Activated CD8-positive, alpha-beta T cell treated with anti-CD3 and anti-CD28 coated beads for 36 hours (primary cell): ENCODE results near the gene ADAMTS17. TPM values are rescaled to one million over a fixed set of nuclear protein-coding genes. Genes with fewer than 3 reads are reported as not detected.

Source experiments
- ATAC-seq: fragments of 200-7000 bp; cut with Tn5 transposase; one replicate; pipeline ENCODE4 v1.10.0; 2021; ENCODE audit warnings: mild to moderate bottlenecking, moderate library complexity
- CTCF ChIA-PET: fragments of 350-600 bp; sonication (Branson Sonifier 250); formaldehyde crosslinking; loops from one replicate; lab custom pipeline; 2021; ENCODE audit warnings: antibody characterized with exemption; lab: Charles Lee
- POLR2A ChIA-PET: fragments of 350-600 bp; sonication (Branson Sonifier 250); formaldehyde crosslinking; loops from one replicate; lab custom pipeline; 2021; ENCODE audit warnings: antibody characterized with exemption; lab: Charles Lee
- DNase-seq: peaks from one replicate; pipeline ENCODE4 v3.0.0-alpha.2; 2020
- H3K27ac Mint-ChIP-seq: one replicate; pipeline ENCODE4 v1.8.0; 2021; ENCODE audit warnings: mild to moderate bottlenecking, mixed read lengths
- H3K27me3 Mint-ChIP-seq: one replicate; pipeline ENCODE4 v1.8.0; 2021; ENCODE audit warnings: mixed read lengths
- H3K36me3 Mint-ChIP-seq: one replicate; pipeline ENCODE4 v1.8.0; 2021; ENCODE audit warnings: low read depth, mixed read lengths
- H3K4me1 Mint-ChIP-seq: one replicate; pipeline ENCODE4 v1.8.0; 2021; ENCODE audit warnings: low read depth, mixed read lengths
- H3K4me3 Mint-ChIP-seq: one replicate; pipeline ENCODE4 v1.8.0; 2021; ENCODE audit warnings: mild to moderate bottlenecking, moderate library complexity, mixed read lengths
- H3K9me3 Mint-ChIP-seq: one replicate; pipeline ENCODE4 v1.8.0; 2021; ENCODE audit warnings: mixed read lengths
- intact Hi-C: fragments of 100-400 bp; cut with micrococcal nuclease; formaldehyde crosslinking; loops from one replicate; pipeline ENCODE4 v1.10.0; 2022
- total RNA-seq, 2 experiments: library from RNA; stranded (reverse); gene quantifications; one replicate each; pipeline ENCODE4 v1.2.3, GENCODE V29; 2021
- TF ChIP-seq, protein P1 (sequence below): fragments of 200-600 bp; IDR thresholded peaks from one replicate; pipeline ENCODE4 v1.8.0; 2022; ENCODE audit warnings: antibody characterized with exemption, mild to moderate bottlenecking

Gene ADAMTS17
- total RNA-seq, 2 experiments from 2014 or later = 0.60 to 1.5 TPM

DNA sequence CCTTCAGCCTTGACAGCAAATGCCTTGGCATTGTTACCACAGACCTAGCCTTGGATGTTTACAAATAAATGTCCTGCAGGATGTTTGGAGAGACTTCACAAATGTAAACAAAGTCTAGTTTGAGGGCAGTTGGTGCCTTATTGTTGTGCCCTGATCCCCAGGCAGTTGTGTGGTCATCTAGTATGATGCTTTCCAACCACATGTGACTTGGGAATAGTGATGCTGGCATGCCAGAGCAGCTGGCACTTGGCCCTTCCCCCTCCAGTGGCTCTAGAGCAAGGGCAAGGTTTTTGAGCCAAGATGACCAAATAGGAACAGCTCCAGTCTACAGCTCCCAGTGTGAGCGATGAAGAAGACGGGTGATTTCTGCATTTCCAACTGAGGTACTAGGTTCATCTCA lies 258.2 kb downstream of the ADAMTS17 start:
- Mint-ChIP-seq H3K4me3 (no peak overlapping the region), H3K4me1 (no peaks in the 10 kb centered on the region), H3K9me3 (no peaks in the 10 kb centered on the region), H3K27ac (no peak overlapping the region), H3K36me3 (peaks cover 3% of the 10 kb centered on the region), H3K27me3 (no peaks in the 10 kb centered on the region)
- intact Hi-C loops = no loop called here
- ATAC-seq (no peak), DNase-seq (no peak)
- CTCF ChIA-PET = no interaction called here
- POLR2A ChIA-PET = no interaction called here
- TF ChIP-seq, protein P1, sequence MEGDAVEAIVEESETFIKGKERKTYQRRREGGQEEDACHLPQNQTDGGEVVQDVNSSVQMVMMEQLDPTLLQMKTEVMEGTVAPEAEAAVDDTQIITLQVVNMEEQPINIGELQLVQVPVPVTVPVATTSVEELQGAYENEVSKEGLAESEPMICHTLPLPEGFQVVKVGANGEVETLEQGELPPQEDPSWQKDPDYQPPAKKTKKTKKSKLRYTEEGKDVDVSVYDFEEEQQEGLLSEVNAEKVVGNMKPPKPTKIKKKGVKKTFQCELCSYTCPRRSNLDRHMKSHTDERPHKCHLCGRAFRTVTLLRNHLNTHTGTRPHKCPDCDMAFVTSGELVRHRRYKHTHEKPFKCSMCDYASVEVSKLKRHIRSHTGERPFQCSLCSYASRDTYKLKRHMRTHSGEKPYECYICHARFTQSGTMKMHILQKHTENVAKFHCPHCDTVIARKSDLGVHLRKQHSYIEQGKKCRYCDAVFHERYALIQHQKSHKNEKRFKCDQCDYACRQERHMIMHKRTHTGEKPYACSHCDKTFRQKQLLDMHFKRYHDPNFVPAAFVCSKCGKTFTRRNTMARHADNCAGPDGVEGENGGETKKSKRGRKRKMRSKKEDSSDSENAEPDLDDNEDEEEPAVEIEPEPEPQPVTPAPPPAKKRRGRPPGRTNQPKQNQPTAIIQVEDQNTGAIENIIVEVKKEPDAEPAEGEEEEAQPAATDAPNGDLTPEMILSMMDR = no peak

DNA sequence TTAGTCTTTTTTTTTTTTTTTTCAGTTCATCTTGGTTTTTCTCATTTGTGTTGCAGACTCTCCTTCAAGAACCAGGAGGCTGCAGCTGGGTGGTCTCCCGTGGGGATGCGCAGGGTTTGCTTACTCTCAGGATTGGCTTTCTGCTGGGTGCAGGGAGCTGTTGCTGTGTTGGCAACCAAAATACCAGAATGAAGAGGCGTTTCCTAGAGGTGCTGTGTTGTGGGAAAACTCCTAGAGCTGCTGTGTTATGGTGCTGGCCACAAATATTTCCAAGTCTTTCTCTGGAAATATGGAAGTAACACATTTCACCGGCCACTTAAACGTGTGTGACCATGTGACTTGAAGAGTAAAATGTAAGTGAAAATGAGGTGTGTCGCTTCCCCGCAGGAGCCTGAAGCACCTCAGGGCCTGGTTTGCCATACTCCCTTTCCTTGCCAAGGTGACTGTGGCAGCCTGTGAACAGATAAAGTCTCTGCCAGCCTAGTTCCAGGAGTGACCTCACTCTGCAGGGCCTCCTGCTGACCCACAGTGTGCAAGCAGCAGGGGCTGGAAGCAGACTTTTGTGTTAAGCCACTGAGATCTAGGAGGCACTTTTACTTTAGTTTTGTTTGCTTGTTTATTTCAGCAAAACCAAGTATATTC lies 258.9 kb downstream of the ADAMTS17 start:
- Mint-ChIP-seq H3K9me3 (no peaks in the 10 kb centered on the region), H3K27me3 (no peaks in the 10 kb centered on the region), H3K36me3 (peaks cover 3% of the 10 kb centered on the region), H3K4me3 (no peak overlapping the region), H3K27ac (no peak overlapping the region), H3K4me1 (no peaks in the 10 kb centered on the region)
- TF ChIP-seq, protein P1 = no peak
- DNase-seq (no peak), ATAC-seq (no peak)
- ChIA-PET POLR2A (no interaction called here), CTCF (no interaction called here)
- intact Hi-C loops = no loop called here

DNA sequence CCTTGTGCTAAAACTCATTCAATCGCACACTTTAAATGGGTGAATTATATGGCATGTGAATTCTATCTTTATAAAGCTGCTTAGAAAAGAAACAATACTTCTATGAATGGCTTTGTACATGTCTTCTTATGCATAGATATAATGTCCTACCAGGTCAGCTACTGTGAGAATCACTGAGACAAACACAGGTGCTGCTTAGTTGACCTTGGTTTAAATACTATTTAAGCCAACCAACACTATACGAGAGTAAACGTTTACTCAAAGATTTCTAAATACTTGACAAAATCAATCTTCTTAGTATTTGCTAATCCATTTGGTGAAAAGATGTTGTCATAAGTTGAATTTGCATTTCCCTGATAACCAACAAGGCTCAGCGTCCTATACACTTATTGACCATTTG lies 260.3 kb downstream of the ADAMTS17 start:
- TF ChIP-seq, protein P1 = no peak
- no peaks in the 10 kb centered on the region for H3K9me3 Mint-ChIP-seq
- peaks cover 2% of the 10 kb centered on the region for H3K36me3 Mint-ChIP-seq
- no peak overlapping the region for H3K27ac Mint-ChIP-seq
- DNase-seq = no peak
- H3K4me1 Mint-ChIP-seq = no peaks in the 10 kb centered on the region
- no peak for ATAC-seq
- no peaks in the 10 kb centered on the region for H3K27me3 Mint-ChIP-seq
- POLR2A ChIA-PET = interaction anchor here (0.6 kb wide), 1 partner anchor 55 kb away, joined by 4 read pairs; no protein-coding TSS in a partner anchor
- intact Hi-C loops = no loop called here
- CTCF ChIA-PET = interaction anchor here (0.9 kb wide), 1 partner anchor 13 kb away, joined by 4 read pairs; no protein-coding TSS in a partner anchor
- no peak overlapping the region for H3K4me3 Mint-ChIP-seq

DNA sequence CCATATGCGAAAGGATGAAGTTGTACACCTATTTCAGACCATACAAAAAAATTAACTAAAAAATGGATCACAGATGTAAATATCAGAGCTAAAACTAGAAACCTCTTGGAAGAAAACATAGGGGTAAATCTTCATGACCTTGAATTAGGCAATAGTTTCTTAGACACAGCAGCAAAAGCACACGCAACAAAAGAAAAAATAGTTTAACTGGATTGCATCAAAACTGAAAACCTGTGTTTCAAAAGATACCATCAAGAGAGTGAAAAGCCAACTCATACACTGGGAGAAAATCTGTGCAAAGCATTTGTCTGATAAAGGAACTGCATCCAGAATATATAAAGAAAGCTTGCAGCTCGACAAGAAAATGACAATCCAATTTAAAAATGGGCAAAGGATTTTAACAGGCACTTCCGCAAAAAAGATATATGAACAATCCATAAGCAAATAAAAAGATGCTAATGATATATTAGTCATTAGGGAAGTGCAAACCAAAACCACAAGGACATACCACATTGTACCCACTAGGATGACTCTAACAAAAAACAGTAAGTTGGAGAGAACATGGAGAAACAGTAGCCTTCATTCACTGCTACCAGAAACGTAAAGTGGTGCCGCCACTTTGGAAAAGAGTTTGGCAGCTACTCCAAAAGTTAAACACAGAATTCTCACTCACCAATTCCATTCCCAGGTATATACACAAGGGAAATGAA lies 263.1 kb downstream of the ADAMTS17 start:
- CTCF ChIA-PET = no interaction called here
- ATAC-seq (no peak), DNase-seq (no peak)
- intact Hi-C loops = no loop called here
- POLR2A ChIA-PET = no interaction called here
- Mint-ChIP-seq H3K4me1 (no peaks in the 10 kb centered on the region), H3K36me3 (no peaks in the 10 kb centered on the region), H3K4me3 (no peak overlapping the region), H3K27me3 (no peaks in the 10 kb centered on the region), H3K9me3 (no peaks in the 10 kb centered on the region), H3K27ac (no peak overlapping the region)
- TF ChIP-seq, protein P1 = no peak

DNA sequence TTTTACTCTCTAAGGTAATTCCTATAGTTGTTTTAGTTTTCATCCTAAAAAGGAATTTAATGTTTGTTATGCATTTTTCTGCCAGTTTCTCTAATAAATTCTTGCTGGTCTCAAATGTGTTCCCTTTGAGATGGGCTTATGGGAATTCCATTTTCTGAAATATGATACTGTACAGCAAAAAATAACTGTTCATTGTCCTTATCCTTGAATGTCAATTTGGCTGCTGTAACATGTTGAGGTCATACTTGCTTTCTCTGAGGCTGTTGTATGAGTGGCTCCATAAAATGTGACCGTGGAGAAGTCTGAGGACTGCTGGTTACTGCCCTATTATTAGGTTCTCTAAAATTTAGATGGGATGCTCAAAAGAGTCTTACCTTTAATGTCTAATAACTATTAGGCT lies 266.5 kb downstream of the ADAMTS17 start:
- POLR2A ChIA-PET = no interaction called here
- CTCF ChIA-PET = no interaction called here
- Mint-ChIP-seq H3K27ac (no peak overlapping the region), H3K4me3 (no peak overlapping the region), H3K4me1 (no peaks in the 10 kb centered on the region), H3K36me3 (no peaks in the 10 kb centered on the region), H3K9me3 (no peaks in the 10 kb centered on the region), H3K27me3 (no peaks in the 10 kb centered on the region)
- DNase-seq (no peak), ATAC-seq (no peak)
- intact Hi-C loops = no loop called here
- TF ChIP-seq, protein P1 = no peak
